Left lung (tissue), 14 donors: ENCODE measurements around the gene PEX10. TPM values are rescaled to one million over a fixed set of nuclear protein-coding genes. Genes with fewer than 3 reads are reported as not detected.
"Not testable (repeated sequence)": the region's sequence is repeated elsewhere in the genome, so short reads cannot be mapped to it uniquely, and the experiment has no call there.

Experiments
- ATAC-seq: fragments of 200-7000 bp; cut with Tn5 transposase; one replicate; pipeline ENCODE4 v1.9.1; 2020; ENCODE audit warnings: moderate library complexity
- DNase-seq, 4 donors: peaks; one replicate each; pipeline ENCODE4 v3.0.0-alpha.2; 2013 to 2020
- H3K27ac ChIP-seq, 2 donors: fragments of 200-600 bp; sonication (generic) in 1 of 2; one replicate each; pipeline versions ENCODE4 v1.5.0 to v1.8.0; 2020 to 2021
- H3K27me3 ChIP-seq, 2 donors: fragments of 200-600 bp; sonication (generic) in 1 of 2; one replicate each; pipeline versions ENCODE4 v1.5.0 to v1.8.0; 2020 to 2021
- H3K36me3 ChIP-seq, 2 donors: fragments of 200-600 bp; sonication (generic) in 1 of 2; one replicate each; pipeline versions ENCODE4 v1.5.0 to v1.8.0; 2020 to 2021
- H3K4me1 ChIP-seq, 2 donors: fragments of 200-600 bp; one replicate each; pipeline ENCODE4 v1.8.0; 2021
- H3K4me3 ChIP-seq, 2 donors: fragments of 200-600 bp; sonication (generic) in 1 of 2; one replicate each; pipeline versions ENCODE4 v1.5.0 to v1.8.0; 2020 to 2021; ENCODE audit warnings: mild to moderate bottlenecking in 1 of 2
- H3K9me3 ChIP-seq, 2 donors: fragments of 200-600 bp; sonication (generic) in 1 of 2; one replicate each; pipeline versions ENCODE4 v1.5.0 to v1.8.0; 2020 to 2021
- CTCF ChIP-seq, 2 donors: fragments of 200-600 bp; sonication (generic) in 1 of 2; IDR thresholded peaks; one replicate each; pipeline versions ENCODE4 v1.5.0 to v1.8.0; 2021; ENCODE audit warnings: antibody characterized with exemption in 2 of 2
- intact Hi-C, 2 donors: fragments of 100-400 bp; cut with DNase I; formaldehyde crosslinking; loops; one replicate each; pipeline versions ENCODE4 v1.11.2 to v1.14.2; 2022
- long read RNA-seq, 12 donors: library from polyadenylated mRNA in 2 of 12; unstranded in 2 of 12; transcript quantifications; one replicate each; pipeline ENCODE4 v2.0.0 and lab custom pipeline, GENCODE V29; 2019 to 2026
- polyA plus RNA-seq, 6 donors: library from polyadenylated mRNA; unstranded; fragments of 120-200 nt; gene quantifications; one replicate each; pipeline ENCODE4 v1.2.1, GENCODE V29; 2013; ENCODE audit not compliant: insufficient read length in 6 of 6
- total RNA-seq, 2 donors: library from RNA; stranded (reverse); fragmentation: NEBNext Ultra II Directional; extraction: Animal tissue kit (Norgen Biotek cat#: 25700); gene quantifications; one replicate each; pipeline ENCODE4 v1.2.1, GENCODE V29; 2021
- donor health status: DM: no; HTN: yes; CAD: no.
- donor health status: DM: no; HTN: no; CAD: no.

Gene PEX10
- total RNA-seq, result 10 to 100 TPM; 14.3 to 16.3 TPM
- 10 to 100 TPM; 15.5 to 22.9 (median 19.2) TPM for polyA plus RNA-seq
- long read RNA-seq, donor 1, transcript PEX10-202 (6 exons, 1,997 nt), result major isoform, 9 of 15 reads
- long read RNA-seq, donor 1, partial matches to known transcripts, result 6 of 15 reads
- long read RNA-seq, donor 1, other reads (novel, unspliced or antisense), result 0 of 15 reads
- long read RNA-seq, donor 2, transcript PEX10-202 (6 exons, 1,997 nt), result major isoform, 10 of 10 reads
- long read RNA-seq, donor 2, partial matches to known transcripts, result 0 of 10 reads
- long read RNA-seq, donor 2, other reads (novel, unspliced or antisense), result 0 of 10 reads
- long read RNA-seq, donor 3, partial matches to known transcripts, result 0 of 3 reads
- long read RNA-seq, donor 3, other reads (novel, unspliced or antisense), result 0 of 3 reads
- long read RNA-seq, donor 4, transcript PEX10-202 (6 exons, 1,997 nt), result major isoform, 13 of 17 reads
- long read RNA-seq, donor 4, partial matches to known transcripts, result 0 of 17 reads
- long read RNA-seq, donor 4, other reads (novel, unspliced or antisense), result 4 of 17 reads
- long read RNA-seq, donor 5, transcript PEX10-202 (6 exons, 1,997 nt), result major isoform, 8 of 8 reads
- long read RNA-seq, donor 5, partial matches to known transcripts, result 0 of 8 reads
- long read RNA-seq, donor 5, other reads (novel, unspliced or antisense), result 0 of 8 reads
- long read RNA-seq, donor 6, transcript PEX10-202 (6 exons, 1,997 nt), result major isoform, 7 of 7 reads
- long read RNA-seq, donor 6, partial matches to known transcripts, result 0 of 7 reads
- long read RNA-seq, donor 6, other reads (novel, unspliced or antisense), result 0 of 7 reads
- long read RNA-seq, donor 7, transcript PEX10-202 (6 exons, 1,997 nt), result major isoform, 7 of 63 reads
- long read RNA-seq, donor 7, partial matches to known transcripts, result 26 of 63 reads
- long read RNA-seq, donor 7, other reads (novel, unspliced or antisense), result 30 of 63 reads
- long read RNA-seq, donor 8, transcript PEX10-202 (6 exons, 1,997 nt), result major isoform, 6 of 6 reads
- long read RNA-seq, donor 8, partial matches to known transcripts, result 0 of 6 reads
- long read RNA-seq, donor 8, other reads (novel, unspliced or antisense), result 0 of 6 reads
- long read RNA-seq, donor 9, result 0 reads
- long read RNA-seq, donor 10, transcript PEX10-202 (6 exons, 1,997 nt), result major isoform, 10 of 20 reads
- long read RNA-seq, donor 10, partial matches to known transcripts, result 1 of 20 reads
- long read RNA-seq, donor 10, other reads (novel, unspliced or antisense), result 9 of 20 reads
- long read RNA-seq, donor 11, transcript PEX10-202 (6 exons, 1,997 nt), result major isoform, 16 of 21 reads
- long read RNA-seq, donor 11, partial matches to known transcripts, result 5 of 21 reads
- long read RNA-seq, donor 11, other reads (novel, unspliced or antisense), result 0 of 21 reads
- long read RNA-seq, donor 12, transcript PEX10-202 (6 exons, 1,997 nt), result major isoform, 7 of 7 reads
- long read RNA-seq, donor 12, partial matches to known transcripts, result 0 of 7 reads
- long read RNA-seq, donor 12, other reads (novel, unspliced or antisense), result 0 of 7 reads

GRCh38 chr1:2412395-2412772 is at the start of gene PEX10:
Gene PEX10 (minus strand): TSS chr1:2412564. CDS start chr1:2412502, 62 bp downstream.
- Histone ChIP-seq H3K4me3 (peak within 1 kb of the TSS; percentile 75 to 99), H3K36me3 (peaks cover 0 to 15% of the 10 kb centered on the region in 2 donors), H3K4me1 (peaks cover 16 to 27% of the 10 kb centered on the region in 2 donors), H3K27ac (peak within 1 kb of the TSS; percentile 82 to 88), H3K27me3 (peaks cover 0 to 29% of the 10 kb centered on the region in 2 donors), H3K9me3 (no peaks in the 10 kb centered on the region)
- ATAC-seq, result peak; percentile 96
- no peak for TF ChIP-seq CTCF (IDR thresholded peaks at IDR 0.05)
- peak; percentile 96 to 100 (median 98) for DNase-seq
- intact Hi-C loops, result loop anchor here in 1 of 2 donors (5.0 to 10.0 kb wide), 4 partner anchors 132 to 1012 kb away; no protein-coding TSS in a partner anchor

GRCh38 chr1:2460996-2461751 is 48.8 kb upstream of the PEX10 start:
- H3K36me3 ChIP-seq, result no peaks in the 10 kb centered on the region
- peaks cover 0 to 83% of the 10 kb centered on the region in 2 donors for H3K27me3 ChIP-seq
- H3K4me3 ChIP-seq, result no peak overlapping the region
- ATAC-seq (no peak), DNase-seq (no peak)
- intact Hi-C loops, result no loop called here
- H3K27ac ChIP-seq, result no peak overlapping the region
- H3K9me3 ChIP-seq, result no peaks in the 10 kb centered on the region
- H3K4me1 ChIP-seq, result peaks cover 0 to 5% of the 10 kb centered on the region in 2 donors
- no peak for TF ChIP-seq CTCF (IDR thresholded peaks at IDR 0.05)

GRCh38 chr1:2460203-2460602 is 47.8 kb upstream of the PEX10 start:
- H3K27me3 ChIP-seq, result peaks cover 0 to 83% of the 10 kb centered on the region in 2 donors
- DNase-seq, result no peak
- no peak for TF ChIP-seq CTCF (IDR thresholded peaks at IDR 0.05)

GRCh38 chr1:2459757-2460156 is 47.4 kb upstream of the PEX10 start:
- peak in 2 of 4 donors; percentile 66 to 84 for DNase-seq
- ATAC-seq, result no peak
- Histone ChIP-seq H3K27me3 (peaks cover 0 to 83% of the 10 kb centered on the region in 2 donors), H3K27ac (no peak overlapping the region), H3K9me3 (no peaks in the 10 kb centered on the region), H3K4me1 (peaks cover 0 to 5% of the 10 kb centered on the region in 2 donors), H3K36me3 (no peaks in the 10 kb centered on the region), H3K4me3 (no peak overlapping the region)
- intact Hi-C loops, result no loop called here
- TF ChIP-seq CTCF (IDR thresholded peaks at IDR 0.05), result no peak

More at GRCh38 chr1:2460203-2460602, 47.8 kb upstream of the PEX10 start:
- Histone ChIP-seq H3K27ac (no peak overlapping the region), H3K9me3 (no peaks in the 10 kb centered on the region), H3K4me1 (peaks cover 0 to 5% of the 10 kb centered on the region in 2 donors), H3K36me3 (no peaks in the 10 kb centered on the region), H3K4me3 (no peak overlapping the region)
- intact Hi-C loops, result no loop called here
- no peak for ATAC-seq

- DNase-seq, ATAC-seq, intact Hi-C loops, H3K9me3 ChIP-seq, H3K36me3 ChIP-seq, H3K27ac ChIP-seq, H3K4me1 ChIP-seq, H3K4me3 ChIP-seq: not testable (repeated sequence)
- H3K27me3 ChIP-seq, result peaks cover 0 to 83% of the 10 kb centered on the region in 2 donors
These were observed 46.9 kb upstream of the PEX10 start for GRCh38 chr1:2459102-2459753.
